Upper lobe of right lung (tissue), 1 donor: ENCODE measurements around the gene EVC2. TPM values are rescaled to one million over a fixed set of nuclear protein-coding genes. Genes with fewer than 3 reads are reported as not detected.

Experiments
- ATAC-seq: fragments of 200-7000 bp; cut with Tn5 transposase; one replicate; pipeline ENCODE4 v1.9.1; 2020; ENCODE audit warnings: mild to moderate bottlenecking, moderate library complexity
- DNase-seq: peaks from one replicate; pipeline ENCODE4 v3.0.0-alpha.2; 2020
- H3K27ac ChIP-seq: fragments of 200-600 bp; one replicate; pipeline ENCODE4 v1.8.0; 2022
- H3K27me3 ChIP-seq: fragments of 200-600 bp; one replicate; pipeline ENCODE4 v1.8.0; 2022; ENCODE audit warnings: mild to moderate bottlenecking
- H3K36me3 ChIP-seq: fragments of 200-600 bp; one replicate; pipeline ENCODE4 v1.8.0; 2022
- H3K4me1 ChIP-seq: fragments of 200-600 bp; one replicate; pipeline ENCODE4 v1.8.0; 2022
- H3K4me3 ChIP-seq: fragments of 200-600 bp; one replicate; pipeline ENCODE4 v1.8.0; 2022; ENCODE audit warnings: mild to moderate bottlenecking
- H3K9me3 ChIP-seq: fragments of 200-600 bp; one replicate; pipeline ENCODE4 v1.8.0; 2022
- CTCF ChIP-seq: fragments of 200-600 bp; IDR thresholded peaks from one replicate; pipeline ENCODE4 v1.8.0; 2022; ENCODE audit warnings: antibody characterized with exemption
- intact Hi-C: fragments of 100-400 bp; cut with DNase I; formaldehyde crosslinking; loops from one replicate; pipeline ENCODE4 v1.11.0; 2022
- long read RNA-seq: library from polyadenylated mRNA; unstranded; transcript quantifications from one replicate; pipeline ENCODE4 v2.0.0, GENCODE V29; 2021
- total RNA-seq: library from RNA; stranded (reverse); fragmentation: NEBNext Ultra II Directional; extraction: Animal tissue kit (Norgen Biotek cat#: 25700); gene quantifications from one replicate; pipeline ENCODE4 v1.2.1, GENCODE V29; 2021
- donor health status: DM: no; HTN: yes; CAD: no; lungs with severe emphysema.

EVC2 gene
- 6.3 TPM for total RNA-seq
- long read RNA-seq, full-length matches to known transcripts: 8 of 12 reads
- long read RNA-seq, partial matches to known transcripts: 1 of 12 reads
- long read RNA-seq, other reads (novel, unspliced or antisense): 3 of 12 reads

GRCh38 chr4:5708449-5709206 is at the start of gene EVC2:
TSS of gene EVC2 (minus strand) at chr4:5708559. CDS start at chr4:5708513, 46 bp downstream.
- Histone ChIP-seq H3K9me3 (no peaks in the 10 kb centered on the region), H3K27me3 (no peaks in the 10 kb centered on the region), H3K4me1 (peaks cover 18% of the 10 kb centered on the region), H3K27ac (peak within 1 kb of the TSS; percentile 79), H3K4me3 (peak within 1 kb of the TSS; percentile 81), H3K36me3 (no peaks in the 10 kb centered on the region)
- intact Hi-C loops: no loop called here
- ATAC-seq (peak; percentile 66), DNase-seq (peak; percentile 84)
- TF ChIP-seq CTCF: no peak

GRCh38 chr4:5757954-5758353 is 49.6 kb upstream of the EVC2 start:
- intact Hi-C loops: no loop called here
- Histone ChIP-seq H3K27me3 (no peaks in the 10 kb centered on the region), H3K9me3 (no peaks in the 10 kb centered on the region), H3K4me3 (no peak overlapping the region), H3K27ac (no peak overlapping the region), H3K36me3 (peaks cover 27% of the 10 kb centered on the region), H3K4me1 (no peaks in the 10 kb centered on the region)
- TF ChIP-seq CTCF: no peak
- ATAC-seq: no peak
- DNase-seq: peak; percentile 20

- H3K9me3 ChIP-seq: no peaks in the 10 kb centered on the region
- no peaks in the 10 kb centered on the region for H3K27me3 ChIP-seq
- no peak for DNase-seq
- ATAC-seq: no peak
- no peaks in the 10 kb centered on the region for H3K4me1 ChIP-seq
- no peak for TF ChIP-seq CTCF
- peaks cover 29% of the 10 kb centered on the region for H3K36me3 ChIP-seq
- no peak overlapping the region for H3K27ac ChIP-seq
- intact Hi-C loops: no loop called here
- H3K4me3 ChIP-seq: no peak overlapping the region
Observed at GRCh38 chr4:5757536-5757935, 49.2 kb upstream of the EVC2 start.

- Histone ChIP-seq H3K27me3 (no peaks in the 10 kb centered on the region), H3K4me1 (no peaks in the 10 kb centered on the region), H3K4me3 (no peak overlapping the region), H3K36me3 (peaks cover 29% of the 10 kb centered on the region), H3K9me3 (no peaks in the 10 kb centered on the region), H3K27ac (no peak overlapping the region)
- intact Hi-C loops: no loop called here
- DNase-seq (peak; percentile 39), ATAC-seq (no peak)
- TF ChIP-seq CTCF: no peak
Observed at GRCh38 chr4:5757091-5757490, 48.7 kb upstream of the EVC2 start.

GRCh38 chr4:5756271-5756670 is 47.9 kb upstream of the EVC2 start:
- peak; percentile 57 for DNase-seq
- no peaks in the 10 kb centered on the region for H3K27me3 ChIP-seq
- H3K4me1 ChIP-seq: no peaks in the 10 kb centered on the region
- no peak overlapping the region for H3K4me3 ChIP-seq
- TF ChIP-seq CTCF: no peak
- no peaks in the 10 kb centered on the region for H3K9me3 ChIP-seq
- H3K36me3 ChIP-seq: peaks cover 29% of the 10 kb centered on the region
- no peak for ATAC-seq
- intact Hi-C loops: no loop called here
- no peak overlapping the region for H3K27ac ChIP-seq
